H1 (cell line): ENCODE results near the gene CTLA4. TPM values are rescaled to one million over a fixed set of nuclear protein-coding genes. Genes with fewer than 3 reads are reported as not detected.

Source experiments
- CTCF ChIA-PET: fragments of 300-600 bp; sonication (Branson Sonifier 250); formaldehyde crosslinking; loops from one replicate; lab custom pipeline; 2021; ENCODE audit not compliant: partially characterized antibody; lab: Charles Lee
- POLR2A ChIA-PET: fragments of 300-600 bp; sonication (Branson Sonifier 250); formaldehyde crosslinking; loops from one replicate; lab custom pipeline; 2021; ENCODE audit warnings: inconsistent platforms; ENCODE audit not compliant: partially characterized antibody; lab: Charles Lee
- DNase-seq, 2 experiments: peaks; one replicate each; pipeline versions ENCODE4 v3.0.0 to v3.0.0-alpha.2; 2010 to 2022; ENCODE audit warnings: low spot score in 2 of 2, low read depth in 1 of 2, mixed read lengths in 1 of 2
- FAIRE-seq: peaks from 2 replicates; lab custom pipeline; 2011; peaks lifted over from hg19 to GRCh38; lab: Jason Lieb, UNC
- H2AFZ ChIP-seq: 2 replicates; pipeline ENCODE4 v1.8.1; 2012; ENCODE audit warnings: low read length, inconsistent platforms
- H2AK5ac ChIP-seq: 2 replicates; pipeline ENCODE4 v1.6.1; 2013; ENCODE audit warnings: low read depth, low read length
- H2BK120ac ChIP-seq: replicated peaks from 2 replicates; pipeline ENCODE3; 2013; ENCODE audit warnings: low read depth, low read length, inconsistent platforms
- H2BK12ac ChIP-seq: 2 replicates; pipeline ENCODE4 v1.6.1; 2013; ENCODE audit warnings: low read depth, low read length
- H2BK15ac ChIP-seq: 2 replicates; pipeline ENCODE4 v1.6.1; 2013; ENCODE audit warnings: low read length
- H2BK20ac ChIP-seq: 2 replicates; pipeline ENCODE4 v1.6.1; 2013; ENCODE audit warnings: low read length
- H2BK5ac ChIP-seq: 2 replicates; pipeline ENCODE4 v1.6.1; 2013; ENCODE audit warnings: low read depth, low read length
- H3K14ac ChIP-seq: 2 replicates; pipeline ENCODE4 v1.6.1; 2013; ENCODE audit warnings: inconsistent platforms; ENCODE audit not compliant: insufficient read length
- H3K18ac ChIP-seq: 2 replicates; pipeline ENCODE4 v1.6.1; 2013; ENCODE audit warnings: low read length; ENCODE audit errors: extremely low read depth
- H3K23ac ChIP-seq: 2 replicates; pipeline ENCODE4 v1.6.1; 2013; ENCODE audit warnings: inconsistent platforms; ENCODE audit not compliant: insufficient read length
- H3K23me2 ChIP-seq: 2 replicates; pipeline ENCODE4 v1.6.1; 2013; ENCODE audit warnings: low read depth, low read length
- H3K27ac ChIP-seq: 2 replicates; pipeline ENCODE4 v1.6.1; 2011; ENCODE audit warnings: low read depth, low read length, inconsistent platforms
- H3K27me3 ChIP-seq, 4 experiments: replicated peaks in 1 of 4; 1 replicate in 1 of 4; 2 replicates in 3 of 4; pipeline versions ENCODE4 v1.6.1 to v1.8.1; 2011 to 2013; ENCODE audit warnings: low read length in 3 of 4, mild to moderate bottlenecking in 3 of 4, inconsistent platforms in 2 of 4, mixed read lengths in 2 of 4, moderate library complexity in 1 of 4; ENCODE audit not compliant: control insufficient read depth in 3 of 4, insufficient read depth in 3 of 4; ENCODE audit errors: extremely low read depth in 1 of 4
- H3K36me3 ChIP-seq, 4 experiments: 2 replicates each; pipeline versions ENCODE4 v1.6.1 to v1.8.1; 2011 to 2013; ENCODE audit warnings: mild to moderate bottlenecking in 4 of 4, low read length in 3 of 4, moderate library complexity in 2 of 4, control low read depth in 1 of 4, inconsistent platforms in 1 of 4; ENCODE audit not compliant: insufficient read depth in 4 of 4, control insufficient read depth in 2 of 4
- H3K4ac ChIP-seq: replicated peaks from 2 replicates; pipeline ENCODE3; 2013; ENCODE audit warnings: low read length, low read depth, mixed read lengths, inconsistent platforms; ENCODE audit not compliant: insufficient read length
- H3K4me1 ChIP-seq, 4 experiments: replicated peaks in 1 of 4; 1 replicate in 1 of 4; 2 replicates in 3 of 4; pipeline versions ENCODE4 v1.6.1 to v1.8.1; 2011 to 2013; ENCODE audit warnings: low read length in 3 of 4, inconsistent platforms in 2 of 4, mixed read lengths in 1 of 4; ENCODE audit not compliant: insufficient read depth in 4 of 4, control insufficient read depth in 3 of 4
- H3K4me2 ChIP-seq, 2 experiments: 2 replicates each; pipeline versions ENCODE4 v1.6.1 to v1.8.1; 2011 to 2013; ENCODE audit warnings: low read depth in 2 of 2, low read length in 2 of 2, control low read depth in 1 of 2, inconsistent platforms in 1 of 2, mild to moderate bottlenecking in 1 of 2; ENCODE audit not compliant: insufficient read depth in 1 of 2
- H3K4me3 ChIP-seq, 4 experiments: fragments of 200-600, 300-600 bp in 1 of 4; sonication (generic), shearing (Covaris generic), sonication (Bioruptor Twin) in 1 of 4; 2 replicates each; pipeline versions ENCODE4 v1.5.1 to v1.8.1; 2011 to 2016; ENCODE audit warnings: low read length in 4 of 4, low read depth in 3 of 4, control low read depth in 2 of 4, inconsistent platforms in 2 of 4, mild to moderate bottlenecking in 2 of 4, mixed read lengths in 1 of 4, moderate library complexity in 1 of 4; ENCODE audit not compliant: insufficient read depth in 2 of 4; ENCODE audit errors: extremely low read depth in 1 of 4
- H3K56ac ChIP-seq: replicated peaks from 2 replicates; pipeline ENCODE3; 2013; ENCODE audit warnings: low read depth, mild to moderate bottlenecking, mixed read lengths, low read length, inconsistent platforms; ENCODE audit not compliant: insufficient read length
- H3K79me1 ChIP-seq: 2 replicates; pipeline ENCODE4 v1.6.1; 2013; ENCODE audit warnings: low read depth, low read length, control low read depth
- H3K79me2 ChIP-seq, 2 experiments: 2 replicates each; pipeline versions ENCODE4 v1.6.1 to v1.8.1; 2012 to 2013; ENCODE audit warnings: low read length in 2 of 2, mild to moderate bottlenecking in 2 of 2, inconsistent platforms in 1 of 2; ENCODE audit not compliant: insufficient read depth in 2 of 2, control insufficient read depth in 1 of 2
- H3K9ac ChIP-seq, 4 experiments: replicated peaks in 1 of 4; 1 replicate in 1 of 4; 2 replicates in 3 of 4; pipeline versions ENCODE4 v1.6.1 to v1.8.1; 2011 to 2013; ENCODE audit warnings: low read depth in 3 of 4, low read length in 3 of 4, control low read depth in 2 of 4, mild to moderate bottlenecking in 2 of 4, moderate library complexity in 2 of 4, inconsistent platforms in 1 of 4; ENCODE audit errors: extremely low read depth in 1 of 4
- H3K9me3 ChIP-seq, 2 experiments: 2 replicates each; pipeline versions ENCODE4 v1.6.1 to v1.8.1; 2012 to 2013; ENCODE audit warnings: mild to moderate bottlenecking in 2 of 2, moderate library complexity in 2 of 2, control low read depth in 1 of 2, inconsistent platforms in 1 of 2, low read depth in 1 of 2, low read length in 1 of 2, mixed read lengths in 1 of 2; ENCODE audit not compliant: insufficient read depth in 2 of 2
- H4K20me1 ChIP-seq, 2 experiments: replicated peaks in 1 of 2; 2 replicates each; pipeline versions ENCODE3 to v1.8.1; 2011 to 2013; ENCODE audit warnings: inconsistent platforms in 2 of 2, low read length in 2 of 2, mild to moderate bottlenecking in 1 of 2; ENCODE audit not compliant: insufficient read depth in 2 of 2, control insufficient read depth in 1 of 2
- H4K5ac ChIP-seq: 2 replicates; pipeline ENCODE4 v1.6.1; 2013; ENCODE audit warnings: low read length, low read depth, mixed read lengths, inconsistent platforms; ENCODE audit not compliant: insufficient read length
- H4K8ac ChIP-seq: 2 replicates; pipeline ENCODE4 v1.8.0; 2013; ENCODE audit warnings: mild to moderate bottlenecking, moderate library complexity, low read length, inconsistent platforms; ENCODE audit not compliant: insufficient read depth; ENCODE audit errors: extremely low read depth
- H4K91ac ChIP-seq: replicated peaks from 2 replicates; pipeline ENCODE3; 2013; ENCODE audit warnings: low read length, mixed read lengths, inconsistent platforms; ENCODE audit not compliant: insufficient read length
- ATF3 ChIP-seq: IDR thresholded peaks from 2 replicates; pipeline ENCODE4 v1.6.1; 2011; ENCODE audit warnings: low read depth, mild to moderate bottlenecking, low read length; ENCODE audit not compliant: insufficient read depth
- MAFK ChIP-seq: IDR thresholded peaks from 2 replicates; pipeline ENCODE4 v1.6.1; 2012; ENCODE audit warnings: low read depth, mild to moderate bottlenecking, improper control_type of control experiment, low read length
- TEAD4 ChIP-seq: IDR thresholded peaks from 2 replicates; pipeline ENCODE4 v1.6.1; 2012; ENCODE audit warnings: low read depth, low read length, inconsistent platforms, mixed read lengths
- WGBS, 2 experiments: shearing (Covaris generic) in 1 of 2; methylation state at CpG; one replicate each; pipeline versions ENCODE4 v1.1.6 to v1.1.7; 2013 to 2015; ENCODE audit warnings: low lambda C conversion rate in 2 of 2, mixed read lengths in 2 of 2, inconsistent platforms in 1 of 2, low coverage in 1 of 2, missing lambda C conversion rate in 1 of 2; ENCODE audit not compliant: insufficient replicate concordance in 2 of 2, insufficient coverage in 1 of 2, insufficient read length in 1 of 2; ENCODE audit errors: extremely low coverage in 1 of 2, missing lambda C conversion rate in 1 of 2; 5-methylcytosine and 5-hydroxymethylcytosine counted together
- polyA plus RNA-seq, 7 experiments: library from polyadenylated mRNA; depleted of rRNA in 3 of 7; stranded (reverse) in 5 of 7; unstranded in 2 of 7; fragments of >200 nt in 5 of 7; fragments of 200-250 nt in 2 of 7; gene quantifications; 1 replicate in 5 of 7; 2 replicates in 1 of 7; 4 replicates in 1 of 7; pipeline versions ENCODE4 v1.2.1 to v1.2.3, GENCODE V29; 2011 to 2013; ENCODE audit warnings: missing spikeins in 2 of 7, mixed read lengths in 2 of 7
- total RNA-seq: library from RNA; stranded (reverse); fragmentation: NEBNext Ultra II Directional; extraction: Animal tissue kit (Norgen Biotek cat#: 25700); gene quantifications from 2 replicates; pipeline ENCODE4 v1.2.1, GENCODE V29; 2021

Gene CTLA4
- total and polyA plus RNA-seq, 2 of the 8 experiments (the other 6 are each of a cell fraction or from before 2014, with no cell fraction given), result not detected

GRCh38 chr2:203880557-203881125, 13.1 kb downstream of the CTLA4 start:
- Histone ChIP-seq H2BK12ac (no peak overlapping the region), H2BK15ac (no peak overlapping the region), H3K79me2 (no peaks in the 10 kb centered on the region), H4K20me1 (no peaks in the 10 kb centered on the region), H3K4me1 (no peaks in the 10 kb centered on the region), H3K18ac (no peak overlapping the region), H3K27ac (no peak overlapping the region), H3K14ac (no peak overlapping the region), H3K23me2 (no peaks in the 10 kb centered on the region), H3K4me2 (no peak overlapping the region), H3K4ac (no peak overlapping the region), H4K5ac (no peak overlapping the region), H2BK120ac (no peak overlapping the region), H3K36me3 (no peaks in the 10 kb centered on the region), H2BK20ac (no peak overlapping the region), H3K9me3 (no peaks in the 10 kb centered on the region), H3K9ac (no peak overlapping the region), H2BK5ac (no peak overlapping the region), H2AFZ (no peak overlapping the region; the same call in 1 of the 2 replicates), H3K23ac (no peak overlapping the region), H2AK5ac (no peak overlapping the region), H4K8ac (no peak overlapping the region), H3K4me3 (no peak overlapping the region), H3K79me1 (no peaks in the 10 kb centered on the region), H4K91ac (no peak overlapping the region), H3K56ac (no peak overlapping the region), H3K27me3 (no peaks in the 10 kb centered on the region)
- TF ChIP-seq ATF3, result no peak
- TF ChIP-seq TEAD4, result no peak
- TF ChIP-seq MAFK, result no peak
- 82% methylated on average over 7 of the region's 7 CpGs; no CpG with 5 or more reads in 1 of the 2 experiments for WGBS, 2 experiments
- FAIRE-seq (no peak), DNase-seq (no peak)
- ChIA-PET CTCF (no interaction called here), POLR2A (no interaction called here)
